GM18517 (cell line): Measurements from ENCODE around the gene PRUNE2.
A peak's percentile ranks its signal among the peaks of the same experiment; 100 is the strongest.
"Not testable (repeated sequence)": the region's sequence is repeated elsewhere in the genome, so short reads cannot be mapped to it uniquely, and the experiment has no call there.

ENCODE experiments used
- ATAC-seq: cut with Tn5 transposase; IDR thresholded peaks from one replicate; pipeline ENCODE4 v1.9.1; 2021; ENCODE audit warnings: mild to moderate bottlenecking, moderate library complexity; ENCODE audit not compliant: unreplicated experiment

Gene PRUNE2

DNA sequence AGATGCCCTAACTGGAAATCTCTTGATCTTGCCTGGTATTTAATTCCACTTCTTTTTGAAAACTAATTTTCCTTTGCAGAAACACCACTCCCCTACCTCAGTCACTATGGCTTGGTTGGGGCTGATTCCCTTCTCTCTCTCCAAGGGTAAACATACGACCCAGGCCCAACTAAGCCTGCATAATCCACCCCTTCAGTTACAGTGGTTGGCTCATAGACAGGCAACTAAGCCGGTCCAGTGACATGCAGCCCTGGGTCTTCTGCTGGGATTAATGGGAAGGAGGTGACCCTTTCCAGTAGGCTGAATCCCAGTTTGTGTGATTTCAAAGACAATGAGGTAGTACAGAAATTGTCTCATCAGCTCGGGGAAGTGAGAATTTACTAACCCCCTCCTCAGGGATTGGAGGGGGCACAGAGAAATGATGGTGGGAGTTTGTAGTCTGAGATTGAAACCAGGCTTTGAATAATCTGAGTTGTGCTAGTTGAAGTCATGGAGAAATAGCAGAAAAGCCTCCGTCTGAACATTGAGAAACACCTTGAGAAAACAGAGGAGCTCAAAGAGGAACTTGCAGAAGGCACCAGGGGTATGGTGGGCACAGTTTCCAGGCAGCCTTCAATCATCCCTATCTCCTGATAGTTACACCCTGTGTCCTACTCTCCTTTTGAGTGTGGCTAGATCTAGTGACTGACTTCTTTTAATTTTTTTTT, 298.0 kb downstream of the PRUNE2 start:
- no peak for ATAC-seq

- ATAC-seq: peak; percentile 87
Observed at GRCh38 chr9:76605321-76605900, 300.5 kb downstream of the PRUNE2 start.

DNA sequence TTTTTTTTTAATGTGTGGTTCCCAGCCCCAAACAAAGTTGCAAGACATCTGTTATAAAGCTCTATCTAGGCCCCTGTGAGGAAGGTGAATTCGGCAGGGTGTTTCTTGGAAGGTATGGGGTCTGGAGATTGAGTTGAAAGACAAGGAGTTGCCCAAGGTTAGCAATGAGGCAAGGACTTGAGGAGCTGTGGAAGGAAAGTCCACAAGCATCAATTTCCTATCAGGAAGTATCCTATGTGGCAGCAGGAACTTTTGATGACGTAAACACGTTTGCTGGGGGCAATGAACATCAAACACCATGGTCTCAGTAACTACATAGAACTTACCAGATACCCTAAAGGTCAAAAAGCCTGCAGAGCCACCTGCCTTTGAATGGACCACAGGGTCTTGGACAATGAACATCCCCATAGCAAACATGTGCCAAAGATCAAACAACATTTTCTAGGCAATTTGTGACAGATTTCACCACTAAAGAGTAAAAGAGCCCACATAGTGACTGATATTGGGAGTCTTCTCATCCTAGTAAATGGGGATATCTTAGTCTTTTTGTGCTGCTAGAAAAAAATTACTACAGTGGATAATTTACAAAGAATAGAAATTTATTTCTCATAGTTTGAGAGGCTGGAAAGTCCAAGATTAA, 301.9 kb downstream of the PRUNE2 start:
- ATAC-seq: no peak

DNA sequence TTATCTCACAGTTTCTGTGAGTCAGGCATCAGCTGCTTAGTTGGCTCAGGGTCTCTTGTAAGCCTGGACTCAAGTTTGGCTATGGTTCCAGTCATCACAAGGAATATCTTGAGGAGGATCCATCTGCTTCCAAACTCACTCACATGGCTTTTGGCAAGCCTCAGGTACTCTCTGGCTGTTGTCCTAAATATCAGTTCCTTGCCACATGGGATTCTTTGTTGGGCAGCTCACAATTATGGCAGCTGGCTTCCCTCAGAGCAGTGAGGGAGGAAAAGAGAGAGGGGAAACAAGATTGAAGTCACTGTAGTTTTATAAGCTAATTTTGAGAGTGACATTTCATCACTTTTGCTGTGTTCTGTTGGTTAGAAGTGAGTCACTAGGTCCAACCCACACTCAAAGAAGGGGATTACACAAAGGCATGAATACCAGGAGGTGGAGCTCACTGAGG, 302.4 kb downstream of the PRUNE2 start:
- ATAC-seq: no peak

DNA sequence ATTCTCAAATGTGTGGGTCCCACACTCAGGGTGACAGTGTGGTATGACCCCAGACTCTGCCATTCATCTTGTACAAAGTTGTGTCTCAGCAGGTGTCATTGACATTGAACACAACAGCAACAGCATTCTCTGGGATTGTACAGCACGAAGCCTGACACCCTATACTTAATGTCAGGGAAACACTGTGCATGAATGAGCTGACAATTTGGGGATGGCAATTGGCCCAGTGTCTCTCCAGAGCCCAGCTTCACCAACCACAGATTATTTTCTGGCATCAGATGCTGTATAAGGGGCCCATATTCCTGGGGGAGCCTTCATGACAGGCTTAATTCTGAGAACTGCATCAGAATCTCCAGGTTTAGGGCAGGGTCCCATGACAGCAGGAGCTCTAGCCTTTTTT, 303.7 kb downstream of the PRUNE2 start:
- no peak for ATAC-seq

GRCh38 chr9:76600007-76600615, 305.8 kb downstream of the PRUNE2 start:
- ATAC-seq: no peak

- no peak for ATAC-seq
Observed at GRCh38 chr9:76598981-76599380, 306.9 kb downstream of the PRUNE2 start.

GRCh38 chr9:76595645-76596044, 310.3 kb downstream of the PRUNE2 start:
- ATAC-seq: no peak

- ATAC-seq: no peak
Observed at GRCh38 chr9:76594764-76595424, 311.0 kb downstream of the PRUNE2 start.

GRCh38 chr9:76593961-76594735, 311.8 kb downstream of the PRUNE2 start:
- ATAC-seq: not testable (repeated sequence)

DNA sequence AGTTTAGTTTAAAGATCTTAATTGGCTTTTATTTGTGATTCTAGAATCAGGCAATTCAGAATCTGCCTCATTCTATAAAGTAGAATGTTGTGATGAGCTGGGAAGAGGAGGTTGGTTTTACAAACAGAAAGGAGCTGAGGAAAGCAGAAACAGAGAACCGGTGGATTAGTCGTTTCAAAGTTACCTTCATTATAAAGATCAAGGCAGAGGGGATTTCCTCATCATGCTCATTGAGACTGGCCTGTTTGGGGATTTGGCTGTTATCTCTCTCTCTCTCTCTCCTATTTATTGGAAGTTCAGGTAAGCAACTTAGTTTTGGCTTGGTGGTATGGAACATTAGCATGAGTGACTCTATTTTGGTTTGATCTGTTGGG, 313.0 kb downstream of the PRUNE2 start:
- no peak for ATAC-seq

- ATAC-seq: no peak
Observed at GRCh38 chr9:76592091-76592973, 313.6 kb downstream of the PRUNE2 start.

DNA sequence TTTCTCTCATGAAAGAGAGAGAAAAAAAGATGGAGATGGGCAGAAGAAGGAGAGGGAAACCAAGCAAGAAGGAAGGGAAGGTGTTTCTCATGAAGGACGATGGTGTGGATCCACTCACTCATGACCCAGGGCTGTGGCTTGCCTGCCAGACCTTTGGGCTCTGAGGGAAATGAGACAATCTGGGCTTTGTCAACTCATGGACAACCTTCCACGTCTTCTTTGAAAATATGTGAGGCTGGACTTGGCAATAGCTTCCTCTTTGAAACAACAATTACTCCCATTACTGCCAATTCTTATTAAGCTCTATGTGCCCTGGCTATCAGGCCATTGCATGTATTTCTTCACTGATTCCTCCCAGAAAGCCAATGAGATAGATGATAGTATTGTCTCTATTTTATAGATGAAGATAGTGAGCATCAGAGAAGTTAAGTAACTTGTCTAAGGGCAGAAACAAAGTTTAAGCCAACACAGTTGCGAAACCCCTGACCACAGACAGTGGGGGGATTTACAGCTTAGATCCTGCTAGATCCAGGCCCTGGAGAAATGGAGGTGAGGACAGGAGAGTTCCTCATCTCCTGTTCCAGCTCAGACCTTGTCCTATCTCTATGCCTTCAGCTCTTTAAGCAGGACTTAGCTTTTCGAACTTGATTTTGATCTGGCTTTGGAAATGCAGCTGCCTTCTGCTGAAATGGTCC, 314.5 kb downstream of the PRUNE2 start:
- ATAC-seq: no peak

GRCh38 chr9:76588316-76588715, 317.6 kb downstream of the PRUNE2 start:
- no peak for ATAC-seq

DNA sequence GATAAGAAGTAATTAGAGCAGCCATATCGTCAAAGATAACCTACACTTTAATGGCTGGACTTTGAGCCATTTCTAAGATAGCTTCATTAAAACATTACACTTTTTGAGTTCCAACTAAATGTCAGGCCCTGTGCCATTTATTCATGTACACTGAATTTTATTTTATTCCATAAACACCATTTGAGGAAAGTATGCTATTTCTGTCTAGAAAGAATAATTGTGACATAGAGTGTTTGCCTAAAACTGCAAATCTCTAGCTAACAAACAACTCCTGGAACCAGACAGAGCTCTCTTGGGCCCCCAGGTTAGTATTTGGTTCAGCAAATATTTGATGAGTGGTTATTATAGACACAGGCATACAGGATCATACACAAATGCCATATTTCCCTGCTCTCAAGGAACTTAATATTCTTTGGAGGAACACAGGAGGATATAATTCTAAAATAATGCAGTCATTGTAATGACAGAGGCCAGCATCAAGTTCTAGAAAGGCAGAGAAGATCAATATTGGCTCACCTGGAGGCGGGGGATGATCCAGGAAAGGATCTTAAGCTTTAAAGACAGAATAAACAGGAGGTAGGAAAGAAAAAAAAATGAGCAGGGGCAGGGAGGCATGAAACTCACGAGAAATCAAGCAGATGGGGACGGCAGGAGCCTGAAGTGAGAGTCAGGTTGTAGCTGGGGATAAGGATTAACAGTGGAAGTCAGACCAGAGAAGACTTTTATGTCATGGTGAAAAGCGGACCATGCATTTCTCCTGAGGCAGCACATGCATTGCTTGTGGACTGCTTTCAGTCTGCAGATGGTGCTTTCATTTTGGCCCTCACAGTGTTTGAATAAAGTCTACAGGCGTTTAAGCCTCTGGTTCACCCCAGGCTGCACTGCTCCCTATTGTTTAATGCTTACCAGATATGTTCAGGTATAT, 319.3 kb downstream of the PRUNE2 start:
- ATAC-seq: no peak

GRCh38 chr9:76585487-76586389, 320.2 kb downstream of the PRUNE2 start:
- no peak for ATAC-seq

DNA sequence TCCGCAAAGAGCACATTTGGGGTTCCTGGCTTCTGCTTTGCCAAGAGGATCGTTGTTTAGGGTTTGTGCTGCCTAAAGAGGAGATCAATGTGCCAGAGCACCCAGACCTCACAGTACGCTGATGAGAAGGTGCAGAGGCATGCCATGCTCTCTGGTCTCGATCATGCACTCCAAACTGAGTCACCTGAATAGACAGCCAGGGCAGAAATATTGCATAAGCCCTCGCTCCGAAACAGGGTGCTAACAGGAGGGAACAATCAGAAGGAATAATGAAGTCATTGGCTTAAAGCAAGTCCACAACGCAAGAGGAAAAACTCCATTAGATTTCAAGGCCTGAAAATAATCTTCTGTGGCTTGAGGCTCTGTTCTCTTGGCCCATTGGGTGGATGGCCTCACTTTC, 322.7 kb downstream of the PRUNE2 start:
- ATAC-seq: no peak
